ENCODE results near the gene GMPS.

DNA sequence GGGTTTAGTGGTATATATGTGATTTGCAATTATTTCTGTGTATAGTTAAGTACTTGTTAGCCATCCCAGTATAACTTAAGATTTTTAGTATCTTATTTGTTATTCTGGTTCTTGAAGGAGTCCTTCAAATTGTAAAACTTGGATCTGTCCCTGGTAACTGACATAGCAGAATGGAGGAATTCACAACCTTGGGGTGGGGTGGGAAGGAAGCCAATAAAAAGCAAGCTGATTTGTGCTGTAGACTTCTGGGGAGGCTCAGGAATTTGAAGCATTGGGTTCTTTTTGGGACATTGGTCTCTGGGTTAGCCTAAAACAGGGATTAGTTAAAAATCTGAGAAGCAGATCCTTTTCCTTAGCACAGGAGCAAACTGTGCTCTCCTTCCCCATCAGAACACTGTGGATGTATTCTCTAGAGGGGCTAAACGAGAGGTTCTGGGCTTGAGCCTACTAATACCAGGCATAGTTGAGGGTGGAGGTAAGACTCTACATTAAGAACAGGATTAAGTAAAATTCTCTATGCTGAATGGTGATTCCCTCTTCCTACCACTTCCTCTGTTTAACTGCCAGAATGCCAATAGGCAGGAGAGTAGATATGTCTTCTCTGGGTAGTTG lies 42.2 kb downstream of the GMPS start:
- no peak for TF ChIP-seq CBX2 (IDR thresholded peaks at IDR 0.05; ENCODE audit: low read depth, low read length)
- TF ChIP-seq CBX2 (CRISPR knock-in tag; IDR thresholded peaks at IDR 0.05; ENCODE audit: low read depth), result no peak
- no peak for TF ChIP-seq RAD51 (IDR thresholded peaks at IDR 0.05; ENCODE audit: borderline replicate concordance)
- TF ChIP-seq, protein P1, sequence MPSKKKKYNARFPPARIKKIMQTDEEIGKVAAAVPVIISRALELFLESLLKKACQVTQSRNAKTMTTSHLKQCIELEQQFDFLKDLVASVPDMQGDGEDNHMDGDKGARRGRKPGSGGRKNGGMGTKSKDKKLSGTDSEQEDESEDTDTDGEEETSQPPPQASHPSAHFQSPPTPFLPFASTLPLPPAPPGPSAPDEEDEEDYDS (CRISPR knock-in tag; IDR thresholded peaks at IDR 0.05), result no peak
- TF ChIP-seq NCOR1 (IDR thresholded peaks at IDR 0.05; ENCODE audit: borderline replicate concordance, low read length), result no peak
- no peak for TF ChIP-seq CTCF (CRISPR knock-in tag; IDR thresholded peaks at IDR 0.05)
- TF ChIP-seq TOPORS (CRISPR knock-in tag; IDR thresholded peaks at IDR 0.05), result no peak
- TF ChIP-seq POLR2A (IDR thresholded peaks at IDR 0.05; ENCODE audit: insufficient read depth in 1 of 2, low read depth in 2 of 2, low read length in 2 of 2), result no peak
- TF ChIP-seq ZNF550 (CRISPR knock-in tag; IDR thresholded peaks at IDR 0.05; ENCODE audit: borderline replicate concordance), result no peak
- no peak for TF ChIP-seq DMTF1 (CRISPR knock-in tag; IDR thresholded peaks at IDR 0.05)
- TF ChIP-seq MAFK (conservative IDR thresholded peaks at IDR 0.05 in 1 of 2, IDR thresholded peaks at IDR 0.05 in 1 of 2; ENCODE audit: low read length in 2 of 2), result no peak
- no peak for TF ChIP-seq ZNF609 (CRISPR knock-in tag; IDR thresholded peaks at IDR 0.05; ENCODE audit: borderline replicate concordance)
- no peak for TF ChIP-seq ZNF737 (CRISPR knock-in tag; IDR thresholded peaks at IDR 0.05; ENCODE audit: borderline replicate concordance)
- no peak for TF ChIP-seq ZNF543 (CRISPR knock-in tag; IDR thresholded peaks at IDR 0.05)
- TF ChIP-seq ZNF670 (CRISPR knock-in tag; IDR thresholded peaks at IDR 0.05; ENCODE audit: borderline replicate concordance), result no peak
